Ovary (tissue), 9 donors: ENCODE measurements around the gene MOB3B. TPM values are rescaled to one million over a fixed set of nuclear protein-coding genes. Genes with fewer than 3 reads are reported as not detected.

Source experiments
- DNase-seq, 5 donors: peaks; one replicate each; pipeline ENCODE4 v3.0.0-alpha.2; 2019 to 2020
- H3K27ac ChIP-seq, 2 donors: fragments of 200-600 bp; one replicate each; pipeline versions ENCODE4 v1.5.1 to v1.8.0; 2019 to 2022
- H3K27me3 ChIP-seq: fragments of 200-600 bp; one replicate; pipeline ENCODE4 v1.8.0; 2022
- H3K36me3 ChIP-seq: fragments of 200-600 bp; sonication (generic); one replicate; pipeline ENCODE4 v1.5.1; 2019
- H3K4me1 ChIP-seq: one replicate; pipeline ENCODE4 v1.8.1; 2013; ENCODE audit warnings: mild to moderate bottlenecking, moderate library complexity; ENCODE audit not compliant: insufficient read depth
- H3K4me3 ChIP-seq: fragments of 200-600 bp; sonication (generic); one replicate; pipeline ENCODE4 v1.5.1; 2017
- H3K9me3 ChIP-seq, 2 donors: fragments of 200-600 bp in 1 of 2; sonication (generic) in 1 of 2; one replicate each; pipeline versions ENCODE4 v1.5.1 to v1.8.1; 2013 to 2019; ENCODE audit warnings: mild to moderate bottlenecking in 1 of 2, moderate library complexity in 1 of 2
- EP300 ChIP-seq: sonication (generic); formaldehyde crosslinking; IDR thresholded peaks from one replicate; pipeline ENCODE4 v1.6.1; 2017; ENCODE audit warnings: antibody characterized with exemption
- POLR2A ChIP-seq: fragments of 450-650 bp; IDR thresholded peaks from one replicate; pipeline ENCODE4 v1.6.1; 2017; ENCODE audit warnings: antibody characterized with exemption, mild to moderate bottlenecking, moderate library complexity
- WGBS, 3 donors: extraction: QIAGEN DNeasy Blood & Tissue Kit in 1 of 3; methylation state at CpG; one replicate each; pipeline versions ENCODE4 v1.1.5 to v1.1.7; 2013 to 2017; 5-methylcytosine and 5-hydroxymethylcytosine counted together
- intact Hi-C, 4 donors: fragments of 100-400 bp; cut with DNase I; formaldehyde crosslinking; loops; one replicate each; pipeline versions ENCODE4 v1.11.0 to v1.15.1; 2022 to 2023
- polyA plus RNA-seq, 2 donors: library from polyadenylated mRNA; stranded (reverse); fragments of 200-250 nt in 1 of 2; fragments of 350-450 nt in 1 of 2; fragmentation: Illumina TruSeq in 1 of 2; extraction: RNeasy Lipid Tissue Mini Kit (QIAGEN cat#74804) in 1 of 2; gene quantifications; one replicate each; pipeline ENCODE4 v1.2.3, GENCODE V29; 2013 to 2014
- total RNA-seq, 7 donors: library from RNA; depleted of rRNA in 2 of 7; stranded (reverse); fragments of >200 nt in 2 of 7; fragmentation: NEBNext Ultra II Directional in 3 of 7; extraction: Animal tissue kit (Norgen Biotek cat#: 25700) in 3 of 7; gene quantifications; one replicate each; pipeline versions ENCODE4 v1.1.0 to v1.2.4, GENCODE V29; 2016 to 2023
- TF ChIP-seq, protein P1 (sequence below), 3 donors: fragments of 450-650 bp in 2 of 3; fragments of 200-600 bp in 1 of 3; IDR thresholded peaks; one replicate each; pipeline versions ENCODE4 v1.5.1 to v1.8.0; 2016 to 2022; ENCODE audit warnings: antibody characterized with exemption in 3 of 3, mild to moderate bottlenecking in 1 of 3
- donor health status: DM: no; HTN: no; CAD: no; lungs with moderate emphysema.
- donor health status: DM: no; HTN: no; CAD: no.
- donor health status: Bipolar disorder and iron deficiency.
- donor health status: DM: yes; HTN: yes; CAD: no.
- donor health status: DM: no; HTN: no; CAD: no.
- donor health status: DM: yes; HTN: yes; CAD: no.

The MOB3B gene
- total and polyA plus RNA-seq, 9 donors, result 16.3 to 68.2 (median 28.1) TPM

GRCh38 chr9:27442464-27442863 lies 87.2 kb downstream of the MOB3B start:
- Histone ChIP-seq H3K9me3 (no peaks in the 10 kb centered on the region), H3K36me3 (no peaks in the 10 kb centered on the region), H3K27ac (no peak overlapping the region), H3K27me3 (no peaks in the 10 kb centered on the region), H3K4me1 (peaks cover 7% of the 10 kb centered on the region), H3K4me3 (no peak overlapping the region)
- no peak for DNase-seq
- TF ChIP-seq EP300 (no peak), POLR2A (no peak)
- TF ChIP-seq, protein P1, sequence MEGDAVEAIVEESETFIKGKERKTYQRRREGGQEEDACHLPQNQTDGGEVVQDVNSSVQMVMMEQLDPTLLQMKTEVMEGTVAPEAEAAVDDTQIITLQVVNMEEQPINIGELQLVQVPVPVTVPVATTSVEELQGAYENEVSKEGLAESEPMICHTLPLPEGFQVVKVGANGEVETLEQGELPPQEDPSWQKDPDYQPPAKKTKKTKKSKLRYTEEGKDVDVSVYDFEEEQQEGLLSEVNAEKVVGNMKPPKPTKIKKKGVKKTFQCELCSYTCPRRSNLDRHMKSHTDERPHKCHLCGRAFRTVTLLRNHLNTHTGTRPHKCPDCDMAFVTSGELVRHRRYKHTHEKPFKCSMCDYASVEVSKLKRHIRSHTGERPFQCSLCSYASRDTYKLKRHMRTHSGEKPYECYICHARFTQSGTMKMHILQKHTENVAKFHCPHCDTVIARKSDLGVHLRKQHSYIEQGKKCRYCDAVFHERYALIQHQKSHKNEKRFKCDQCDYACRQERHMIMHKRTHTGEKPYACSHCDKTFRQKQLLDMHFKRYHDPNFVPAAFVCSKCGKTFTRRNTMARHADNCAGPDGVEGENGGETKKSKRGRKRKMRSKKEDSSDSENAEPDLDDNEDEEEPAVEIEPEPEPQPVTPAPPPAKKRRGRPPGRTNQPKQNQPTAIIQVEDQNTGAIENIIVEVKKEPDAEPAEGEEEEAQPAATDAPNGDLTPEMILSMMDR (IDR thresholded peaks at IDR 0.05), result no peak
- intact Hi-C loops, result no loop called here
- 77 to 83% (median 81%) methylated on average over 4 of the region's 4 CpGs for WGBS, 3 donors

DNA sequence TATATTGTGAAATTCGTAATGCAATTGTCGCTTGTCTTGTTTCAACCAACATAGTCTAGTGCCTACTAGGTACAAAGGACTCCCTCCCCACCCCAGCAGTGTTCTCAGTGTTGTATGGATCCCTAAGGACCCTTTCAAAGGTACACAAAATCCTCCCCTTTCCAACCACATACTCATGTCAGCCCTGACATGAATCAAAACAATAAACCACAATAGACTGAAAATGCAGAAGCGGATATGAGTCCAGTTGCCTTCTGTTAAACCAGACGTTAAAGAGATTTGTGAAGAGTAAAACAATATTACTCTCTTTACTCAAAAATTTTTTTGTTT lies 87.9 kb downstream of the MOB3B start:
- Histone ChIP-seq H3K4me1 (peaks cover 10% of the 10 kb centered on the region), H3K9me3 (no peaks in the 10 kb centered on the region), H3K27ac (no peak overlapping the region), H3K27me3 (no peaks in the 10 kb centered on the region), H3K36me3 (no peaks in the 10 kb centered on the region), H3K4me3 (no peak overlapping the region)
- DNase-seq, result no peak
- no peak for TF ChIP-seq POLR2A
- no peak for TF ChIP-seq EP300
- TF ChIP-seq, protein P1 (IDR thresholded peaks at IDR 0.05), result no peak
- intact Hi-C loops, result no loop called here
- WGBS, 3 donors, result 84 to 92% (median 87%) methylated on average over 4 of the region's 4 CpGs

- TF ChIP-seq POLR2A (no peak), EP300 (no peak)
- TF ChIP-seq, protein P1 (IDR thresholded peaks at IDR 0.05), result no peak
- intact Hi-C loops, result no loop called here
Observed at GRCh38 chr9:27440888-27441740, 88.5 kb downstream of the MOB3B start.

GRCh38 chr9:27438522-27438921 lies 91.1 kb downstream of the MOB3B start:
- no peaks in the 10 kb centered on the region for H3K9me3 ChIP-seq
- TF ChIP-seq, protein P1 (IDR thresholded peaks at IDR 0.05), result no peak
- TF ChIP-seq POLR2A, result no peak
- no peak for TF ChIP-seq EP300
- H3K27ac ChIP-seq, result peak overlapping the region in 1 of 2 donors; percentile 30
- no peaks in the 10 kb centered on the region for H3K36me3 ChIP-seq
- H3K4me1 ChIP-seq, result peaks cover 25% of the 10 kb centered on the region
- WGBS, 3 donors, result 66 to 84% (median 76%) methylated on average over 7 of the region's 7 CpGs
- no peak for DNase-seq
- H3K27me3 ChIP-seq, result no peaks in the 10 kb centered on the region
- intact Hi-C loops, result loop anchor here in 1 of 4 donors (10.0 kb wide), 1 partner anchor 64 kb away; no protein-coding TSS in a partner anchor
- H3K4me3 ChIP-seq, result no peak overlapping the region

More at GRCh38 chr9:27440888-27441740, 88.5 kb downstream of the MOB3B start:
- no peaks in the 10 kb centered on the region for H3K36me3 ChIP-seq
- peaks cover 10% of the 10 kb centered on the region for H3K4me1 ChIP-seq
- no peaks in the 10 kb centered on the region for H3K27me3 ChIP-seq
- WGBS, 3 donors, result 92 to 95% (median 93%) methylated on average over 5 of the region's 5 CpGs
- no peaks in the 10 kb centered on the region for H3K9me3 ChIP-seq
- no peak overlapping the region for H3K27ac ChIP-seq
- no peak for DNase-seq
- no peak overlapping the region for H3K4me3 ChIP-seq
